Tongue (tissue), 2 donors: Measurements from ENCODE around the gene NBAS. TPM values are rescaled to one million over a fixed set of nuclear protein-coding genes. Genes with fewer than 3 reads are reported as not detected.
A peak's percentile ranks its signal among the peaks of the same experiment; 100 is the strongest.

Experiments
- DNase-seq: peaks from one replicate; pipeline ENCODE4 v3.0.0-alpha.2; 2015
- total RNA-seq: library from RNA; depleted of rRNA; stranded (reverse); fragments of >200 nt; gene quantifications from one replicate; pipeline ENCODE4 v1.2.3, GENCODE V29; 2014

The NBAS gene
- total RNA-seq, 1 donor from 2014 or later: 73.3 TPM

DNA sequence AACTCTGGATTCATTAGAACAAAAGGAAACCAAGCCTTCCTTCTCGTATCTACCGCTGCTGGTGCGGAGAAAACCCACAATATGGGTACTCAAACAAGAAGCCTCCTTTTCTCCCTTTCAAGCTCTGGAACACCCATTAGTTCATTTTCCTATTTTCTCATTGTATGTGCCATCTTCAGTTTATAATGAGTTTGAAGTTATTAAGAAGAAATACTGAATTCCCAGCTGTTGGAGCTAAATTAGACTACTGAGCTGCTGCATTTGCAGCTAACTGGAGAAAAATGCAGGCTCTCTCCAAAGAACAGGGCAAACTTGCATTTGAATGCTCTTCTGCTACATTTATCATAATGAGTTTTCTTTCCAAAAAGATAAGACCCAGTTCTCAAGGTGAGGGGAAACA, 398.5 kb downstream of the NBAS start:
- DNase-seq: no peak

DNA sequence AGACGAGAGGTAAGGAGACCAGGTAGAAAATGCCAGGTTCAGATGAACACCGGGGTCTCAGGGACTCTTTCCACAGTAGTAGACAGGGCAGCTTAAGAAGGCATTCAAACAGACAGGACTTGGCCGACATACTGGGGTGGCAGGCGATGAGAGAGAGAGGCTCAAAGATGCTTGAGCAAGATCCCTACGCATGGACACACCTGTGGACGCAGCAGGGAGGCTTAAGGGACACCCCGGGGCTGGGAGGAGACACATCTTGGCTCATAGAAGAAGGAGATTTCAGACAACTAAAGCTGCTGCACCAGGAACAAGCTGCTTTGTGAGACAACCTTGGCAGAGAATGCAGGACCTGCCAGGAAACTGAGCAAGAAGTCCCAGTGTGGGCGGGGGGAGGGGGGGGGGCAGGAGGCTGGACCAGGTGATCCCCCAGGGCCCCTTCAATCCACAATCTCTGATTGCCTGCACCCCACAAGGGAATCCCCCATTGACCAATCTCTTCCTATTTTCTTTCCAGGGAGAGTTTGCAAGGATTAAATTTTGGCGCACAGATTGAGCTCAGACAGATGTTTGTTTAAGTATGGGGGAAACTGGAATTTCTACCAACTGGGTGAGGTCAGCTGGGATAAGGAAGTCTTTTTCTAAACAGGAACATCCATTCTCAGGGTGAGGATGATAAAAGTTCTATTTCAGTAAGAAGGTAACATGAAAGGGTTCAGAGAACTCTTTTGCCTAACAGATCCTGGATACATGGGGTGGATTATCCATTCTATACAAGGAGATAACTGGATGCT, 400.7 kb downstream of the NBAS start:
- DNase-seq: peak; percentile 63

DNA sequence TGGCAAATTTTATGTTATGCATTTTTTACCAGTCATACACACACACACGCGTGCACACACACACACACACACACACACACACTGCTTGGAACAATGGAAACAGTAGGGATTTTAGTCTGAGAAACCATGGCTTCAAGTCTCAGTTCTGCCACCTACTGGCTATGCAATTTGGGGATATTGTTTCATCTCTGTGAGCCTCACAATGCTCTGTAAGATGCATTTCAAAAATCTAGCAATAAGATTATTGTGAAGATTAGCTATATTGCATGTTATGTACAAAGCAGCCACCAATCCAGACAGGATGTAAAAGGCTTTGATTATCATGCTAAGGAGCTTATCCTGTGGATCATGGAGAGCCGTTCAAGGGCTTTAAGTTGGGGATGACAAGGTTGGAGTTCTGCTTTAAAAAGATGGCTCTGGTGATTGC, 401.4 kb downstream of the NBAS start:
- DNase-seq: peak; percentile 56

GRCh38 chr2:15159206-15159605, 401.9 kb downstream of the NBAS start:
- DNase-seq: no peak

GRCh38 chr2:15158532-15158931, 402.6 kb downstream of the NBAS start:
- DNase-seq: no peak

DNA sequence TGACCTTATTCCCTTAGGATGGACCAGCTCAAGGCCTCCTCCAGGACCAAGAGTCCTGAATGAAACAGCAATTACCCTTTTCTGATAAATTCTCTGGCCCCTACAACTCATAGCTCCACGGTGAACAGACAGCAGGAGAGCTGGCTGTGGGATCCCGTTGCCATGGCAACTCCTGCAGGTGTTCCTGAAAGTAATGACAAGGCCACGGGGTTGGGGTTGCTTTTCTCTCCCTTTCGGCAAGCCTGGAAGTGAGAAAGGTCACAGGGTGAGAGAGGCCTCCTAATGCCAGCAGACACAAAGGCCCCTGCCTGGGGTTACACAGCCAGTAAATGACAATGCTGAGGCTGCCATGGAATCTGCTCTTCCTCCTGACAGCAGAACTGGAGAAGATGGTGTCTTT, 403.0 kb downstream of the NBAS start:
- DNase-seq: no peak

GRCh38 chr2:15155959-15156574, 405.1 kb downstream of the NBAS start:
- no peak for DNase-seq

GRCh38 chr2:15154297-15154696, 406.8 kb downstream of the NBAS start:
- DNase-seq: no peak

DNA sequence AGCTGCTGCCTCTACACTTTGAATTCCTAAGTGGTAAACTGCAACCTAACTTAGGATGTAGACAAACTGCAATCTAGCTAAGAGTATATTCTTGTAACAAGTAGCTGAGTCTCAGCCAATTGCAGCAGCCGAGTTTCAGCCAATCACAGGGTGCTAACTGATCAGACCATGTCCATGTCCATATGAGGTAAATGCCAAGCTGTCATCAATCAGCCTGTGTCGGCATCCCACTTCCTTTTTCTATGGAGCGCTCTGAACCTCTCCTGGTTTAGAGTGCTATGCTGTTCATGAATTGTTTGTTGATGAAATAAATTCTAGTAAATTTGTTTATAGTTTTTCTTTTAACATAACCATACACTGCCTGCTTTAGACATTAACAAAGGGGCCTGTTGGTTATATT, 408.8 kb downstream of the NBAS start:
- no peak for DNase-seq

GRCh38 chr2:15149063-15149462, 412.1 kb downstream of the NBAS start:
- no peak for DNase-seq

GRCh38 chr2:15147591-15147990, 413.5 kb downstream of the NBAS start:
- no peak for DNase-seq

GRCh38 chr2:15146960-15147359, 414.2 kb downstream of the NBAS start:
- DNase-seq: no peak

- DNase-seq: no peak
These were observed 415.2 kb downstream of the NBAS start for GRCh38 chr2:15145919-15146318.

DNA sequence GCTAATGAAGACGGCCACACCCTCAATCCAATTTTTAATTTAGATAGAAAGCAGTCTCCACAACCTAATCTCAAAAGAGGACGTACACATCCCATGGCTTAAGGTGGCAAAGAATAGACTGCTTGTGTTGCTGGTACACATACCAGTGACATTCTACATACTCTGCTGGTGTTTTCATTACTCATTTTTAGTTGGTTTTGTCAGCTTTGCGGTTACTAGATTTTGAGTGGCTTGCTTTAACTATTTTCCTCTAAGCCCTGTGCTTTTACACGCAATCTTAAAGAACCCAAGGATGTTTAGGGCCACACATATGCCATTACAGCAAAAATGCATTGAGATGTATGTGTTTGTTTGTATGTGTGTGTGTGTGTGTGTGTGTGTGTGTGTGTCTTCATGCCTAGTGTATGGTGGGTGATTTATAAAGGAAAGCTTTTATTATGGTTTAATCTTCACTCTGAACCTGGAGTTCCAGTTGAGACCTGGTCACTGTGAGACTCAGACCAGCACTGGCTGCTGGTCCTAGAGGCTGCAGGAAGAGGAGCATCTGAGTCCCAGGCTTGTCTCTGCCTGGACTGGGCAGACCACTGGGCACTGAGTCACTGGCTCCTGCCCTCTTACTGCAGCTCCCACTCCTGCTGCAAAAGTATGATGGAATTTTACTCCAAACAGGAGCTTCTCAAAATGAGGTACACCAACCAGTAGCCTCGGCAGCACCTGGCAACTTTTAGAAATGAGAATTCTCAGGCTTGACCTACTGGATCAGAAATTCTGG, 415.9 kb downstream of the NBAS start:
- DNase-seq: no peak

DNA sequence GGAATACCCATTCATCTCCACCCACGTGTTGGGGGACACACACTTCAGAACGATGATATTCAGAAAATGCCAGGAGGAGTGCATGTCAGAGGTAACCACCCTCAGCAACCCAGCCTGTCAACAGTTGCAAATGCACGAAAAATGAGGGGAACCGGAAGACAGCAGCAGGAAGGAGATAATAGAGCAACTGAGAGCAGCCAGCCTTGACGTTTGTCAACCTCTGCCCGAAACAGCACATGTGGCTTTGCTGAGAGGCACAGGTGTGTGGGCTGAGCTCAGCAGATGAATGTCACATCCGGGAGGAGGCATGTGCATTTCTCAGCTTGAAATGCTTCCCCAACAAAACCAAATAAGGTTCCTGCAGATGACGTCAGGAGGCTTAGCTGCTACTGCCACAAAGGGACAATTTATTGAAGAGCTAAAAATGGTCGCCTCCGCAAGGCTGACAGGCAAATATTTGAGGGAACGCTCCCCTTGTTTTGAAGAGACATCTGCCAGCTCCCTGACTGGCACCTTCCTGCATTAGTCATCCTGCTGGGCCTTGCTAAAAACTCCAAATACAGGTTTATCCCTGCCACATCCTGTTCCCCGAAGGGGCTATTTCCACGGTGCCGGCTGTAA, 419.0 kb downstream of the NBAS start:
- DNase-seq: peak; percentile 29

GRCh38 chr2:15141211-15141610, 419.9 kb downstream of the NBAS start:
- DNase-seq: no peak

- DNase-seq: no peak
These were observed 424.5 kb downstream of the NBAS start for GRCh38 chr2:15136639-15137038.

DNA sequence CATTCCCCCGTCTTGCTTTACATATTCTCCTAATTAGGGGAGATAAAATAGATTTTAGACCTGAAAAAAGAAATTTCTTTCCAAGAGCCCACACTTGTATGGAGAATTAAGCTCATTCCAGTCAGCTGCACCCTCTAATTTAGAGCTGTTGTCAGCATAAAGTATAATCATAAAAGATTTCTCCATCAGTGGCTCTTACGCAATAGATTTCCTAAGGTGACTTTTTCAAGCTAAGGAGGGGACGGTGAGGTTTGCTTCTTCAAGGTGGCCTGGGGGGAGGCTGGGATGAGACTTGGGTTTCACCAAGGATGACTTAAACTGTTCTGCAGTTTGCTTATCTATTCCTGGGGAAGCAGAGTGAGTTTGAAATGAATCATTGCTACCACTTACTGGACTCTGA, 426.2 kb downstream of the NBAS start:
- no peak for DNase-seq

DNA sequence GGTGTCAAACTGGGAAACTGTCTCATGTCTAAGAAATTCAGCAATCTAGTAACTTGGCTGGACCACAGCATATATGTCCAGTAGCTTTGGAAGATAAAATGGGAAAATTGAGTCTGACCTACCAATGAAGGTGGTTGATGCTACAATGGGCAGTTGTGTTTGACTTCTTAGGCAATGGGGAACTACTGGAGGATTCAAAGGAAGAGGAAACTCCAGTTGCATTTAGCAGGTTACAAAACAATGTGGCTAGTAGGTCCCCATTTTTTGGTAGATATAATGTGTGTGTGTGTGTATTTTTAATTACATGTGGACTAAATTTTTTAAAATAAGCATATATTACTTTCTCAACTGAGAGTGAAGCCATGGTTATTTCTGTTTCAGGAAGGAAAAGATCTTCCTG, 427.7 kb downstream of the NBAS start:
- DNase-seq: no peak

GRCh38 chr2:15128846-15129245, 432.3 kb downstream of the NBAS start:
- DNase-seq: no peak

- peak; percentile 3 for DNase-seq
These were observed 433.3 kb downstream of the NBAS start for GRCh38 chr2:15127876-15128275.

- DNase-seq: no peak
These were observed 433.8 kb downstream of the NBAS start for GRCh38 chr2:15127301-15127700.

- no peak for DNase-seq
These were observed 434.8 kb downstream of the NBAS start for GRCh38 chr2:15126373-15126772.
